ENCODE data around the gene TSFM.

TSFM gene

DNA sequence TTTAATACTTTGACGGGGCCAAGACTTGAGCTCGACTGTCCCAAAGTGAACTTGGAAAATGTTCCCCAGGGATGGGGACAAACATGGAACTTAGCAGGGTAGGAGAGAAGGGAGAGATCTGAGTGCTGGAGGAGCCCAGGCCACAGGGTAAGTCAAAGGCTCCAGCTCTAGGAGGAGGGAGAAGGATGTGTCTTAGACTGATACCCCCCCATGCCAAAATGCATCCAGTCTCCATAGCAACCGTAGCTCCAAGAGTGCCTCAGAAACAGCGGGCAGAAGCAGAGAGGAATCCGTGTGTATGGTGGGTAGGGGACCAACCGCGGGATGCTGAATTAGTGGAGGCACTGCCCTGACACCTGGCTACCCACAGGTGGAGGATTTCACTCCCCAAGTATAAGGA is 43.2 kb upstream of the TSFM start:
- Histone ChIP-seq H3K4me3 (ENCODE audit: low read length) (no peak overlapping the region), H3K36me3 (ENCODE audit: control insufficient read depth, insufficient read depth, low read length) (no peaks in the 10 kb centered on the region), H3K9me3 (ENCODE audit: control insufficient read depth, insufficient read depth, low read length) (no peaks in the 10 kb centered on the region), H3K4me1 (ENCODE audit: control insufficient read depth, insufficient read depth, low read length) (peaks cover 3% of the 10 kb centered on the region; the same call in 1 of the 2 replicates), H3K27me3 (ENCODE audit: control insufficient read depth, insufficient read depth, low read length) (peaks cover 54% of the 10 kb centered on the region), H3K27ac (ENCODE audit: low read length) (no peak overlapping the region)
- no CpG with 5 or more reads among the region's 7 CpGs for WGBS (ENCODE audit: insufficient coverage, insufficient read length)
- DNase-seq (ENCODE audit: low read depth, low spot score) = no peak

DNA sequence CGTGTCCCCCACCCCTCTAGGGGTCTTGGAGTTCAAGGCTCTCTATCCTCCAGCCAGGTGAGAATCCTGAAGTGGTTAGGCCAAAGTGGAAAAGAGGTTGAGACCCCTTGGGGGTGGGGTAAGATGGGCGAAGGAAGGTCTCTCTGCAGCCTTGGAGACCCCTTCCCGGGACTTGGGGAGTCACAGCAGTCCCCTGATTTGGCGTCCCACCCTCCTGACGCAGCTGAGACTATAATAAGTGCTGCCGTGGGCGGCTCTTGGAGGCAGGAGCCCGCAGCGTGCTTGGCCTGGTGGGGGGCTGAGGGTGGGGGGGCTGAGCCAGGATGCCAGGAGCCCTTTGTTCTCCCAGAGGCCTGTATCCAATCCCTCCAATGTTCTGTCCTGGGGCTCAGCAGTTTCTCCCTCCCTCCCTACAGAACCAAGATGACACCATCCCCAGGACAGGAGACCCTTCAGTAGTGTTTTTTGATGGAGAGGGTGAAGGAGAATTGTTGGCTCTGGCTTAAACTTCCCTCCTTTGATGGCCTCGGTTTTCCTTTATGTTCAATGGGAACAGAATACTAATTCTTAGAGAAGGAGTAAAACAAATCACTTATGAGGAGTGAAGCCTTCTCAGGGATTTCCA is 42.6 kb upstream of the TSFM start:
- no peaks in the 10 kb centered on the region for H3K36me3 ChIP-seq (ENCODE audit: control insufficient read depth, insufficient read depth, low read length)
- H3K9me3 ChIP-seq (ENCODE audit: control insufficient read depth, insufficient read depth, low read length) = no peaks in the 10 kb centered on the region
- WGBS (ENCODE audit: insufficient coverage, insufficient read length) = no CpG with 5 or more reads among the region's 10 CpGs
- peaks cover 47% of the 10 kb centered on the region for H3K27me3 ChIP-seq (ENCODE audit: control insufficient read depth, insufficient read depth, low read length)
- H3K4me3 ChIP-seq (ENCODE audit: low read length) = no peak overlapping the region
- no peak for DNase-seq (ENCODE audit: low read depth, low spot score)
- H3K27ac ChIP-seq (ENCODE audit: low read length) = no peak overlapping the region
- peaks cover 3% of the 10 kb centered on the region; the same call in 1 of the 2 replicates for H3K4me1 ChIP-seq (ENCODE audit: control insufficient read depth, insufficient read depth, low read length)

DNA sequence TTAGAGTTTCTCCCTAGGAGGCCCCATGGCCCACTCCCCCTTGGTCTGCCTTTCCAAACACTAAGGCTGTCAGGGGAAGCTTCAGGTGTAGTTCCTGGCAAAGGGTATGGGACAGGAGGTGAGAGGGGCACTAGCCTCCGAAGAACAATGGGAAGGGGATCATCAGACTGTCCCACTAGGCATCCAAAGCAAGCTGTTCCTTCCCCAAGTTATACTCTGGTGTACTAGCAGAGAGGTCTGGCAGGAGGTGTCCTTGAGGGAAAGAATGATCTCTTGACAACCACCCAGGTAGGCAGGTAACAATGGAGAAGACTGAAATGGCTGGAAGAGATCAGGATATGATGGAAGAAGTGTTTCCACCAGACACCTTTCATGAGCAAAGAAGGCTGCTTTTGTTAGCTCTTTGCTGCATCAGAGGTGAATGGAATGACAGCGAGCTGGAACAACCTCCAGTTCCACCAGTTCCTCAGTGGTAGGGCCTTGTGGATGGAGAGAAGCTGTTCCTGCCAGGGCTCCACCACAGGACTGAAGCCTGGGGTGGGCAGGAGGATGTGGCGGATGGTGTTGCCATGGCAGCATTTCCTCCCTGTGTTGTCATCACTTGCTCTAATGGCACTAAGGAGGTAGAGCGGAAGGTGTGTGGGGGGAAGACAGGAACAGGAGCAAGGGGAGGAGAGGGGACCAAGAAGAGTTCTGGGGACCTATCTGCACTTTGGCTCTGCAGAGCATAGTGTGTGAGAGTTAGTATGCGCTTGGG is 41.8 kb upstream of the TSFM start:
- Histone ChIP-seq H3K27me3 (ENCODE audit: control insufficient read depth, insufficient read depth, low read length) (peaks cover 42% of the 10 kb centered on the region), H3K36me3 (ENCODE audit: control insufficient read depth, insufficient read depth, low read length) (no peaks in the 10 kb centered on the region), H3K27ac (ENCODE audit: low read length) (no peak overlapping the region), H3K9me3 (ENCODE audit: control insufficient read depth, insufficient read depth, low read length) (no peaks in the 10 kb centered on the region), H3K4me1 (ENCODE audit: control insufficient read depth, insufficient read depth, low read length) (peaks cover 4% of the 10 kb centered on the region; the same call in 1 of the 2 replicates), H3K4me3 (ENCODE audit: low read length) (no peak overlapping the region)
- no CpG with 5 or more reads among the region's 5 CpGs for WGBS (ENCODE audit: insufficient coverage, insufficient read length)
- DNase-seq (ENCODE audit: low read depth, low spot score) = no peak

DNA sequence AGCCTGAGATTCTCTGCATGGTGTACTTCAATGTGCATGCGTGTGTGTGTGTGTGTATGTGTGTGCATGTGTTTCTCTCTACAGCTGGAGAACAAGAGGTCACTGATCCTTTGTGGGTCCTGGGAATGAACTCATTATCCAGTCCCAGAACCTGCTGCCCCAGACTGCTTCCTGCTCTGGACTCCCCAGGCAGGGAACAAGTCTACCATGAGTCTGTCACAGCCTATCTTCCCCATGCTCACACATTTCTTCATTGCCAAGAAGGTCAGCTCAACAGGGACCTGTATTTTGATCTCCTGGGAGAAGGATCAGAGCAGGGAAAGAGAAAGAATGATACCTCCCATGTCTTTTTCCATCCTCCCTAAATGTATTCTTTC is 41.2 kb upstream of the TSFM start:
- DNase-seq (ENCODE audit: low read depth, low spot score) = no peak
- WGBS (ENCODE audit: insufficient coverage, insufficient read length) = no CpG with 5 or more reads among the region's 1 CpG
- no peaks in the 10 kb centered on the region for H3K9me3 ChIP-seq (ENCODE audit: control insufficient read depth, insufficient read depth, low read length)
- H3K4me1 ChIP-seq (ENCODE audit: control insufficient read depth, insufficient read depth, low read length) = peaks cover 3% of the 10 kb centered on the region; the same call in 1 of the 2 replicates
- no peak overlapping the region for H3K27ac ChIP-seq (ENCODE audit: low read length)
- no peak overlapping the region for H3K4me3 ChIP-seq (ENCODE audit: low read length)
- peaks cover under 1% of the 10 kb centered on the region; the same call in 1 of the 2 replicates for H3K36me3 ChIP-seq (ENCODE audit: control insufficient read depth, insufficient read depth, low read length)
- H3K27me3 ChIP-seq (ENCODE audit: control insufficient read depth, insufficient read depth, low read length) = peaks cover 38% of the 10 kb centered on the region

DNA sequence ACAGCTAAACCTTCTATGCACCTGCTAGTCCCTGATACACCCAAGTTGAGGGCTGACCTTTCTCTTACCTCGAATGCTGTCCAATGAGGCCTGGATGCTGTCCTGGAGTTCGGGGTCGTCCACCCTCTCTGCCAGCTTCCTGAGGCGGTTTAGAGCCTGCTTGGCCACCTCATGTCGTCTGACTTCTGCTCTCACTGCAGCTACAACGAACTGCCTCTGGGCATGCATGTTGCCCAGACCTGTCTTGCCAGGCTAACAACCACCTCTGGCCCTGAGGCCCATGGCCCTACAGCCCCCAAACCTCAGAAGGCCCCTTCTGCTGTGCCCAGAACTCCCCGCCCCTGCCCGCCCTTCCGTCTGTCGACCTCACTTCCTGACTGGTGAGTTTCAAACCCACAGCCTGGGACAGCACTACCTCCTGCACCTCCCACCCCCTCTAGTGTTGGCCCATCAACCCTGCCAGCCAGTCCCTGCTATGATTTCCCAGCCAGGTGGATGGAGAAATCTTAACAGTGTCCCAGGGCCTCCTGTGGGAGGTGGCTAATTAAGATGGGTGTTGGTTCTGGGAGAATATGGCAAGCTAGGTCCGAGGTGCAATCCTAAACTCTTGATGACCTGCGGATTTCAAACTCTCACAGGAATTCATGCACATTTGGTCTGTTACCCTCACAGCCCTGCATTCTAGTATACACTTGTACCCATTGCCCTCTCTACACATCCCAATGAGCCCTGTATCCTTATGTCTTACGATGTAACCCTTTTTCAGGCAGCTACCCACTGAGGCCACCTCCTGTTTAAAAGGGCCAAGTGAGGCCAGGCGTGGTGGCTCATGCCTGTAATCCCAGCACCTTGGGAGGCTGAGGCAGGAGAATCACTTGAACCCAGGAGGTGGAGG is 40.5 kb upstream of the TSFM start:
- H3K9me3 ChIP-seq (ENCODE audit: control insufficient read depth, insufficient read depth, low read length) = no peaks in the 10 kb centered on the region
- no CpG with 5 or more reads among the region's 14 CpGs for WGBS (ENCODE audit: insufficient coverage, insufficient read length)
- peaks cover 3% of the 10 kb centered on the region; the same call in 1 of the 2 replicates for H3K36me3 ChIP-seq (ENCODE audit: control insufficient read depth, insufficient read depth, low read length)
- DNase-seq (ENCODE audit: low read depth, low spot score) = no peak
- no peak overlapping the region for H3K4me3 ChIP-seq (ENCODE audit: low read length)
- H3K27me3 ChIP-seq (ENCODE audit: control insufficient read depth, insufficient read depth, low read length) = peaks cover 31% of the 10 kb centered on the region
- H3K27ac ChIP-seq (ENCODE audit: low read length) = no peak overlapping the region
- peaks cover 1% of the 10 kb centered on the region; the same call in 1 of the 2 replicates for H3K4me1 ChIP-seq (ENCODE audit: control insufficient read depth, insufficient read depth, low read length)

DNA sequence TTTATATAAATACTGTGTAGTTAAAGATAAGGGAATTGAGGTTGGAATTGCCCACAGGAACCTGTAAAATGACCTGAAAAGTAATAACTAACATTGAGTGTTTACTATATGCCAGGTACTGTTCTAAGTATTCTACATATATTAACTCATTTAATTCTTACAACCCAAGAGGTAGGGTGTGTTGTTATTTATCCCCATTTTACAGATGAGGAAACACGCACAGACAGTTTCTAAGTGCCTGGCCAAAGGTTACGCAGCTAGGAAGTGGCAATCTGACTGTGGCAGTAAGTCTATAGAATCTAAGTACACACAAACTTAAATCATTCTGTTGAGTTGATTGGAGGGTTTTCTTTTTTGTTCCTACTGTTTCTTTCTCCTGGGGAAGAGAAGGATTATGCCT is 38.8 kb upstream of the TSFM start:
- DNase-seq (ENCODE audit: low read depth, low spot score) = no peak
- no peaks in the 10 kb centered on the region for H3K9me3 ChIP-seq (ENCODE audit: control insufficient read depth, insufficient read depth, low read length)
- H3K4me1 ChIP-seq (ENCODE audit: control insufficient read depth, insufficient read depth, low read length) = peaks cover 1% of the 10 kb centered on the region; the same call in 1 of the 2 replicates
- H3K27ac ChIP-seq (ENCODE audit: low read length) = no peak overlapping the region
- peaks cover 22% of the 10 kb centered on the region for H3K27me3 ChIP-seq (ENCODE audit: control insufficient read depth, insufficient read depth, low read length)
- peaks cover 6% of the 10 kb centered on the region; the same call in 1 of the 2 replicates for H3K36me3 ChIP-seq (ENCODE audit: control insufficient read depth, insufficient read depth, low read length)
- no peak overlapping the region for H3K4me3 ChIP-seq (ENCODE audit: low read length)
- WGBS (ENCODE audit: insufficient coverage, insufficient read length) = no CpG with 5 or more reads among the region's 2 CpGs

DNA sequence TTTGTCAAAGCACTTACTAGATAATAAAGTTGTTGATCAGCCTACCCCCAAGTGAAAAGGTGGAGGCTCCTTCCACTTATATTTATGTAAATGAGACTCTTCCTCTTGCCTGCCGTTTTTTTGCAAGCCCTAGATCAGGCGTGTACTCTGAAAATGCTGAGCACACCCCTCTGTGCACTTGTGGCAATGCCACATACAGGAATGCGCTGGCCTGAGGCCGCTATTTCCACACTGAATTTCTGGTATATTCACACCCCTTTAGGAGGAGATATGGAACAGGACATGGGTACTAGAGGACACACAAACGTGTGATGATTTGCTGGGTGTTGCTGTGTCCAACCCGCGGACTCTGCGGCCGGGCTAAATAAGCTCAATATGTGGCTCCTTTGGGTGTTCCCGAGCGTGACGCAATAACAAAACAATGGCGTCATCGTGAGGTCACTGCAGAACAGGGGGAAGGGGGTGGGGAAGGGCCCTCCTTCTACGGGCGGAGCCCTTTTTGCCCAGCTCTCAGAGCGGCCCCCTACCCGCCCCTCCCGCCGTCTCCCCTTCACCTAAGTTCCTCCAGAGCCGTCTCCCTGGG is 38.3 kb upstream of the TSFM start:
- DNase-seq (ENCODE audit: low read depth, low spot score) = no peak
- H3K27ac ChIP-seq (ENCODE audit: low read length) = no peak overlapping the region
- H3K4me3 ChIP-seq (ENCODE audit: low read length) = peak overlapping the region; percentile 78; the same call in 1 of the 2 replicates
- H3K36me3 ChIP-seq (ENCODE audit: control insufficient read depth, insufficient read depth, low read length) = peaks cover 10% of the 10 kb centered on the region; the same call in 1 of the 2 replicates
- no CpG with 5 or more reads among the region's 21 CpGs for WGBS (ENCODE audit: insufficient coverage, insufficient read length)
- peaks cover 1% of the 10 kb centered on the region; the same call in 1 of the 2 replicates for H3K4me1 ChIP-seq (ENCODE audit: control insufficient read depth, insufficient read depth, low read length)
- H3K27me3 ChIP-seq (ENCODE audit: control insufficient read depth, insufficient read depth, low read length) = peaks cover 18% of the 10 kb centered on the region
- no peaks in the 10 kb centered on the region for H3K9me3 ChIP-seq (ENCODE audit: control insufficient read depth, insufficient read depth, low read length)

DNA sequence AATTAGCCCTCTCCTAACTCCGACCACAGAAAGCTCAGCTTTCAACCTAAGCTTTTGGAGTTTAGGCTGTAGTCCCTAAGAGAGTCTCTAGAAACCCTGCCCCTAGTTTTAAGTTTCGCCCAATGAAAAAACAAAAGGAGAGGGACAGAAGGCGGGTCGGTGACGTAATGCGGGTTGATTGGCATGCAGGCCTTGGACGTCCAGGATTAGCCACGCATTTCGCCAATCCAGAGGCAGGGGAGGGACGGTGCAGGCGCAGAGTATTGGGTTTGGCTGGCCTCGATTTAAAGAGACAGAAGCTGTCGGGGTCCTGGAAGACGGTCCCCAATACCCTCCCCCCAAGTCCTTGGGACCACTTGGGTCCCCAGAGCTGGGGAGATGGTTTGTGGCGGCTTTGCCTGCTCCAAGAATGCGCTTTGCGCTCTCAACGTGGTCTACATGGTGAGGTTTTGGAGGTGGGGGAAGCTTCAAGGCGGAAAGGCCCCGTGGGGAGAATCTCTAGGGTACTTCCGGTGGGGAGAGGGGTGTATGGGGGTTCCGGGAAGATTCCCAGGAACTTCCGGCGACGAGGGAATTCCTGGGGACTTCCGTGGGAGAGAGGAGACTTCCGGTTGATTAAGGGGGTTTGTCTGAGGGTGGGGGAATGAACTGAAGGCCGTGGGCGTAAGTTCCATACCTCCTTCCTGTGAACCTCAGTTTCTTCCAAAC is 37.7 kb upstream of the TSFM start, which contains the start of gene TSPAN31:
TSS of gene TSPAN31 (plus strand) at position 263 of the 708 bp plus-strand sequence. CDS start at position 379, 116 bp downstream.
- peaks cover 10% of the 10 kb centered on the region; the same call in 1 of the 2 replicates for H3K36me3 ChIP-seq (ENCODE audit: control insufficient read depth, insufficient read depth, low read length)
- peak; percentile 94 for DNase-seq (ENCODE audit: low read depth, low spot score)
- H3K9me3 ChIP-seq (ENCODE audit: control insufficient read depth, insufficient read depth, low read length) = no peaks in the 10 kb centered on the region
- WGBS (ENCODE audit: insufficient coverage, insufficient read length) = no CpG with 5 or more reads among the region's 29 CpGs
- H3K27me3 ChIP-seq (ENCODE audit: control insufficient read depth, insufficient read depth, low read length) = peaks cover 12% of the 10 kb centered on the region; the same call in 1 of the 2 replicates
- peaks cover 1% of the 10 kb centered on the region; the same call in 1 of the 2 replicates for H3K4me1 ChIP-seq (ENCODE audit: control insufficient read depth, insufficient read depth, low read length)
- no peak within 1 kb of the TSS for H3K27ac ChIP-seq (ENCODE audit: low read length)
- peak within 1 kb of the TSS; percentile 78 for H3K4me3 ChIP-seq (ENCODE audit: low read length)

DNA sequence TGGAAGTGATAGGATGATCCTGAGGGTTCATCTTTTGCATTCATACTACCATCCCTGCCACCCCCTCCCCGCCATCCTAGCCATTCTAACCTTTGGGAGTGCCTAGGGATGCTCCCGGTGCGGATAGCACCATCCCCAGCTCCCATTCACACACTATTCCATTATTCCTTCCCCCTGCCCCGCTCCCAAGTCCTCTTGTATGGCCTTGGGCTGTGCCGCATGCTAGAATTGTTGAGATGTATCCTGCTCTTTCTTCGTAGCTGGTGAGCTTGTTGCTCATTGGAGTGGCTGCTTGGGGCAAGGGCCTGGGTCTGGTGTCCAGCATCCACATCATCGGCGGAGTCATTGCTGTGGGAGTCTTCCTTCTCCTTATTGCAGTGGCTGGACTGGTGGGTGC is 37.1 kb upstream of the TSFM start:
- no peaks in the 10 kb centered on the region for H3K9me3 ChIP-seq (ENCODE audit: control insufficient read depth, insufficient read depth, low read length)
- no peak overlapping the region for H3K27ac ChIP-seq (ENCODE audit: low read length)
- no peak for DNase-seq (ENCODE audit: low read depth, low spot score)
- no CpG with 5 or more reads among the region's 8 CpGs for WGBS (ENCODE audit: insufficient coverage, insufficient read length)
- peak overlapping the region; percentile 78; the same call in 1 of the 2 replicates for H3K4me3 ChIP-seq (ENCODE audit: low read length)
- peaks cover 1% of the 10 kb centered on the region; the same call in 1 of the 2 replicates for H3K4me1 ChIP-seq (ENCODE audit: control insufficient read depth, insufficient read depth, low read length)
- peaks cover 7% of the 10 kb centered on the region; the same call in 1 of the 2 replicates for H3K27me3 ChIP-seq (ENCODE audit: control insufficient read depth, insufficient read depth, low read length)
- peaks cover 10% of the 10 kb centered on the region; the same call in 1 of the 2 replicates for H3K36me3 ChIP-seq (ENCODE audit: control insufficient read depth, insufficient read depth, low read length)
